Amygdala (tissue), 56 donors: ENCODE data around the gene SNED1.

ENCODE experiments used
- DNase-seq, 56 donors: peaks; one replicate each; lab custom pipeline; 2025; lab: John Stamatoyannopoulos, UW

Gene SNED1

GRCh38 chr2:241000831-241001321 lies 2.5 kb downstream of the SNED1 start:
- DNase-seq, result no peak

- no peak for DNase-seq
Observed at GRCh38 chr2:241001413-241002274, 3.2 kb downstream of the SNED1 start.

GRCh38 chr2:241002275-241003046 lies 4.0 kb downstream of the SNED1 start:
- DNase-seq, result no peak

GRCh38 chr2:241003047-241003360 lies 4.6 kb downstream of the SNED1 start:
- DNase-seq, result no peak

- DNase-seq, result no peak
Observed at GRCh38 chr2:241003369-241003768, 5.0 kb downstream of the SNED1 start.

GRCh38 chr2:241003830-241004564 lies 5.6 kb downstream of the SNED1 start:
- DNase-seq, result no peak

- no peak for DNase-seq
Observed at GRCh38 chr2:241005569-241005968, 7.2 kb downstream of the SNED1 start.

GRCh38 chr2:241006412-241006811 lies 8.0 kb downstream of the SNED1 start:
- no peak for DNase-seq

GRCh38 chr2:241007111-241007510 lies 8.7 kb downstream of the SNED1 start:
- DNase-seq, result no peak

- no peak for DNase-seq
Observed at GRCh38 chr2:241007880-241008710, 9.7 kb downstream of the SNED1 start.

GRCh38 chr2:241008711-241009121 lies 10.3 kb downstream of the SNED1 start:
- no peak for DNase-seq

GRCh38 chr2:241009191-241009590 lies 10.8 kb downstream of the SNED1 start:
- DNase-seq, result no peak

- DNase-seq, result peak in 20 of 56 donors; percentile 23 to 69 (median 39)
Observed at GRCh38 chr2:241009601-241010530, 11.4 kb downstream of the SNED1 start.

GRCh38 chr2:241010531-241011295 lies 12.3 kb downstream of the SNED1 start:
- DNase-seq, result no peak

- DNase-seq, result no peak
Observed at GRCh38 chr2:241011296-241011600, 12.8 kb downstream of the SNED1 start.

GRCh38 chr2:241011751-241012510 lies 13.5 kb downstream of the SNED1 start:
- no peak for DNase-seq

GRCh38 chr2:241014224-241014623 lies 15.8 kb downstream of the SNED1 start:
- DNase-seq, result no peak

- no peak for DNase-seq
Observed at GRCh38 chr2:241014764-241015163, 16.3 kb downstream of the SNED1 start.
